ENCODE results near the gene ALDH8A1. TPM values are rescaled to one million over a fixed set of nuclear protein-coding genes. Genes with fewer than 3 reads are reported as not detected.
"Not testable (repeated sequence)": the region's sequence is repeated elsewhere in the genome, so short reads cannot be mapped to it uniquely, and the experiment has no call there.

ALDH8A1 gene
- polyA plus RNA-seq, 1 experiment, result 0.35 TPM

- TF ChIP-seq CTCF (IDR thresholded peaks at IDR 0.05; ENCODE audit: low read depth, low read length), result no peak
- no peak for DNase-seq (ENCODE audit: low read depth, low spot score)
- ChIA-PET POLR2A (interaction anchor here (0.6 to 1.5 kb wide), 5 partner anchors 27 to 764 kb away, joined by 3 to 4 read pairs (median 3); partner anchors contain the start of gene SGK1), CTCF (interaction anchor here (0.8 to 2.5 kb wide), 6 partner anchors 27 to 786 kb away, joined by 3 to 9 read pairs (median 6); no protein-coding TSS in a partner anchor)
- no peak overlapping the region for H3K4me3 ChIP-seq (ENCODE audit: low read depth, low read length)
- H3K27me3 ChIP-seq (ENCODE audit: control insufficient read depth, insufficient read depth, low read length), result no peaks in the 10 kb centered on the region
- H3K27ac ChIP-seq (ENCODE audit: low read depth, low read length), result peak overlapping the region; percentile 99
- H3K9me3 ChIP-seq (ENCODE audit: control insufficient read depth, insufficient read depth, low read length), result no peaks in the 10 kb centered on the region
Measured at GRCh38 chr6:134909701-134910592, 40.0 kb downstream of the ALDH8A1 start.

GRCh38 chr6:134908906-134909516 is 40.9 kb downstream of the ALDH8A1 start:
- DNase-seq (ENCODE audit: low read depth, low spot score), result peak; percentile 96
- no peaks in the 10 kb centered on the region for H3K27me3 ChIP-seq (ENCODE audit: control insufficient read depth, insufficient read depth, low read length)
- POLR2A ChIA-PET, result interaction anchor here (0.5 to 1.5 kb wide), 9 partner anchors 28 to 763 kb away, joined by 3 to 5 read pairs (median 3); partner anchors contain the start of gene SGK1
- CTCF ChIA-PET, result interaction anchor here (0.8 to 2.5 kb wide), 5 partner anchors 26 to 785 kb away, joined by 3 to 9 read pairs (median 5); no protein-coding TSS in a partner anchor
- H3K9me3 ChIP-seq (ENCODE audit: control insufficient read depth, insufficient read depth, low read length), result no peaks in the 10 kb centered on the region
- peak overlapping the region; percentile 99 for H3K27ac ChIP-seq (ENCODE audit: low read depth, low read length)
- H3K4me3 ChIP-seq (ENCODE audit: low read depth, low read length), result peak overlapping the region; percentile 47
- TF ChIP-seq CTCF (IDR thresholded peaks at IDR 0.05; ENCODE audit: low read depth, low read length), result no peak

- CTCF ChIA-PET; H3K9me3 ChIP-seq (ENCODE audit: control insufficient read depth, insufficient read depth, low read length); POLR2A ChIA-PET; H3K4me3 ChIP-seq (ENCODE audit: low read depth, low read length); H3K27ac ChIP-seq (ENCODE audit: low read depth, low read length); DNase-seq (ENCODE audit: low read depth, low spot score); H3K27me3 ChIP-seq (ENCODE audit: control insufficient read depth, insufficient read depth, low read length): not testable (repeated sequence)
Measured at GRCh38 chr6:134904731-134905130, 45.2 kb downstream of the ALDH8A1 start.

GRCh38 chr6:134903448-134903847 is 46.5 kb downstream of the ALDH8A1 start:
- no peak for DNase-seq (ENCODE audit: low read depth, low spot score)
- POLR2A ChIA-PET, result no interaction called here

More at GRCh38 chr6:134903448-134903847, 46.5 kb downstream of the ALDH8A1 start:
- H3K9me3 ChIP-seq (ENCODE audit: control insufficient read depth, insufficient read depth, low read length), result no peaks in the 10 kb centered on the region; the same call in 1 of the 2 replicates
- H3K4me3 ChIP-seq (ENCODE audit: low read depth, low read length), result no peak overlapping the region
- TF ChIP-seq CTCF (IDR thresholded peaks at IDR 0.05; ENCODE audit: low read depth, low read length), result no peak
- no peak overlapping the region for H3K27ac ChIP-seq (ENCODE audit: low read depth, low read length)
- CTCF ChIA-PET, result interaction anchor here (1.1 kb wide), 1 partner anchor 21 kb away, joined by 4 read pairs; no protein-coding TSS in a partner anchor
- H3K27me3 ChIP-seq (ENCODE audit: control insufficient read depth, insufficient read depth, low read length), result no peaks in the 10 kb centered on the region
